GM23248 (cell line): Measurements from ENCODE around the gene MRPS31. TPM values are rescaled to one million over a fixed set of nuclear protein-coding genes. Genes with fewer than 3 reads are reported as not detected.
"Not testable (repeated sequence)": the region's sequence is repeated elsewhere in the genome, so short reads cannot be mapped to it uniquely, and the experiment has no call there.

ENCODE experiments used
- DNase-seq: peaks from one replicate; pipeline ENCODE4 v3.0.0-alpha.2; 2015
- H2AFZ ChIP-seq: fragments of 200-600 bp; sonication (generic); 2 replicates; pipeline ENCODE4 v1.6.1; 2016; ENCODE audit warnings: antibody characterized with exemption
- H3F3A ChIP-seq: fragments of 200-600 bp; sonication (generic); 2 replicates; pipeline ENCODE4 v1.6.1; 2016; ENCODE audit warnings: mild to moderate bottlenecking, antibody characterized with exemption, mixed run types; ENCODE audit not compliant: insufficient read depth
- H3K27ac ChIP-seq: fragments of 200-600 bp; sonication (generic); 2 replicates; pipeline ENCODE4 v1.5.1; 2016; ENCODE audit warnings: mild to moderate bottlenecking
- H3K27me3 ChIP-seq: fragments of 200-600 bp; sonication (generic); replicated peaks from 2 replicates; pipeline ENCODE4 v1.6.1; 2016; ENCODE audit warnings: mild to moderate bottlenecking; ENCODE audit not compliant: insufficient read depth
- H3K36me3 ChIP-seq: fragments of 200-600 bp; sonication (generic); 2 replicates; pipeline ENCODE4 v1.6.1; 2016; ENCODE audit warnings: low read depth, mild to moderate bottlenecking
- H3K4me1 ChIP-seq: fragments of 200-600 bp; sonication (generic); 2 replicates; pipeline ENCODE4 v1.6.1; 2016; ENCODE audit warnings: mild to moderate bottlenecking; ENCODE audit not compliant: insufficient read depth
- H3K4me2 ChIP-seq: fragments of 200-600 bp; sonication (generic); one replicate; pipeline ENCODE4 v1.6.1; 2016; ENCODE audit warnings: mild to moderate bottlenecking; ENCODE audit not compliant: unreplicated experiment
- H3K4me3 ChIP-seq: fragments of 200-600 bp; sonication (generic); 2 replicates; pipeline ENCODE4 v1.5.1; 2016; ENCODE audit warnings: mild to moderate bottlenecking
- H3K79me2 ChIP-seq: fragments of 200-600 bp; sonication (generic); 2 replicates; pipeline ENCODE4 v1.6.1; 2016; ENCODE audit warnings: mild to moderate bottlenecking; ENCODE audit not compliant: insufficient read depth
- H3K9ac ChIP-seq: fragments of 200-600 bp; sonication (generic); 2 replicates; pipeline ENCODE4 v1.6.1; 2016; ENCODE audit warnings: mild to moderate bottlenecking
- H3K9me2 ChIP-seq: fragments of 200-600 bp; sonication (generic); 2 replicates; pipeline ENCODE4 v1.6.1; 2016; ENCODE audit warnings: mixed run types, mild to moderate bottlenecking, moderate library complexity; ENCODE audit not compliant: insufficient read depth
- H3K9me3 ChIP-seq: fragments of 200-600 bp; sonication (generic); one replicate; pipeline ENCODE4 v1.6.1; 2017; ENCODE audit warnings: low read depth
- H4K20me1 ChIP-seq: fragments of 200-600 bp; sonication (generic); 2 replicates; pipeline ENCODE4 v1.6.0; 2016; ENCODE audit not compliant: insufficient read depth
- EZH2 ChIP-seq: fragments of 200-600 bp; sonication (generic); IDR thresholded peaks from 2 replicates; pipeline ENCODE4 v1.6.1; 2018; ENCODE audit warnings: antibody characterized with exemption, mild to moderate bottlenecking; ENCODE audit not compliant: insufficient read depth, poor library complexity, severe bottlenecking
- EZH2phosphoT487 ChIP-seq: fragments of 200-600 bp; sonication (generic); IDR thresholded peaks from 2 replicates; pipeline ENCODE4 v1.6.1; 2018; ENCODE audit warnings: antibody characterized with exemption, moderate library complexity, mild to moderate bottlenecking, low read depth; ENCODE audit not compliant: insufficient read depth
- WGBS, 2 experiments: methylation state at CpG; one replicate each; pipeline ENCODE4 v1.1.6; 2015 to 2017; ENCODE audit warnings: low lambda C conversion rate in 2 of 2, low coverage in 1 of 2; ENCODE audit errors: missing lambda C conversion rate in 2 of 2; 5-methylcytosine and 5-hydroxymethylcytosine counted together
- in situ Hi-C: fragments of 300-500 bp; cut with MboI; formaldehyde crosslinking; loops from 2 replicates; pipeline ENCODE4 v1.15.0; 2020
- polyA plus RNA-seq: library from polyadenylated mRNA; unstranded; fragments of >200 nt; fragmentation: Nextera tagmentation; extraction: Ambion mirVana; gene quantifications from 2 replicates; pipeline ENCODE4 v1.2.1, GENCODE V29; 2016
- total RNA-seq: library from RNA; depleted of rRNA; stranded (reverse); fragments of >200 nt; shearing (Covaris generic); gene quantifications from 2 replicates; pipeline ENCODE4 v1.2.3, GENCODE V29; 2014

MRPS31 gene
- total and polyA plus RNA-seq, 2 experiments from 2014 or later = 9.8 to 16.6 TPM

DNA sequence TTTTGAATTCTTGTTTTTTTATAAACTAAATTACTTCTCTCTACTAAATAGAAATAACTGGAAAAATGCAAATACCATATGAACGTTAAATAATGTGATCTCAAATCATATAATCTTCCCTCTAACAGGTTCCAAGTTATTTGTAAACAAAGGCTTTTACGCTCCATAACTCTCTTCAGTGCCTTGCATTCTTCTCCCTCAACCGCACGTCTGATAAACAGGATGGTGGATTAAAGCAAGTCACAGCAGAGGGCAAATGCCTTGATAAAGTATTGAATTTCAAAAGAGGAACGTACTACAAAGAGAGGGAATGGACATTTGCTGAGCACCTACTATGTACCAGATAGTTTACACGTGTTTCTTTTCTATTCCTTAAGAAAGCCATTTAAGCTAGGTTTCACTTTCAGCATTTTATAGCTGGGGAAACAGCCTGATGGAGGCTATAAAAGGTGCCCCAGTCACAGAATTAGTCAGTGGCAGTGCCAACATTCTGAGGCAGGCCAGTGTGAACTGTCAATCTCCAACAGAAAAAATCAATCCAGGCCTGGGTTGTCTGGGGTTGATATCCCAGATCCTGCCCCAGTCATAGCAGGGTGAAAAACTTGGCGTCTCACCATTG, 15.8 kb downstream of the MRPS31 start:
- WGBS, 2 experiments = 94 to 97% methylated on average over 7 of the region's 7 CpGs
- Histone ChIP-seq H3K36me3 (peaks cover 18% of the 10 kb centered on the region; the same call in 1 of the 2 replicates), H3K27ac (no peak overlapping the region), H3K4me1 (no peaks in the 10 kb centered on the region), H4K20me1 (no peaks in the 10 kb centered on the region), H3K4me2 (no peak overlapping the region), H2AFZ (no peak overlapping the region), H3K9ac (no peak overlapping the region), H3F3A (no peaks in the 10 kb centered on the region), H3K9me3 (no peaks in the 10 kb centered on the region), H3K9me2 (no peaks in the 10 kb centered on the region), H3K4me3 (no peak overlapping the region), H3K27me3 (no peaks in the 10 kb centered on the region), H3K79me2 (no peaks in the 10 kb centered on the region)
- in situ Hi-C loops = no loop called here
- DNase-seq = no peak
- TF ChIP-seq EZH2 = no peak
- TF ChIP-seq EZH2phosphoT487 = no peak

DNA sequence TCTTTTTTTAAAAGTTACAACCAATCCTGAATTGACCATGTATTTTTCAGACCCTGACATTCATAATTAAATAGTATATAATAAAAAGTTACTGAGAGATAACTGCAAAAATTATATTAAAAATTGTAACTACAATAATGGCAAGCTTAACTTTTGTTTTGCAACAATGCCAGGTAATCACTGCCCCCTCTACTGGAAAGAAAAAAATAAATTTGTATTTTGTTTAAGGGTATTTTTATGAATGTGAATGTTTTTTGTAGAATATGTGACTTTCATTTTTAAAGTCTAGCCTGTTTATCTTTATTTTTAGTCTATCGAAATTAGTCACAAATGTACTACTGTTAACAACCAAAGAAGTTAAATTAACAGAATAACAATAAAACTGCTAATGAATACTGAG, 21.7 kb downstream of the MRPS31 start:
- WGBS, 2 experiments = 91 to 93% methylated on average over 1 of the region's 1 CpG
- Histone ChIP-seq H3K9me3 (no peaks in the 10 kb centered on the region), H3K4me3 (no peak overlapping the region), H3K27me3 (no peaks in the 10 kb centered on the region), H3K4me1 (no peaks in the 10 kb centered on the region), H3K79me2 (no peaks in the 10 kb centered on the region), H3K4me2 (no peak overlapping the region), H3K27ac (no peak overlapping the region), H3F3A (no peaks in the 10 kb centered on the region), H3K9me2 (no peaks in the 10 kb centered on the region), H3K36me3 (peaks cover 28% of the 10 kb centered on the region; the same call in 1 of the 2 replicates), H2AFZ (no peak overlapping the region), H3K9ac (no peak overlapping the region), H4K20me1 (no peaks in the 10 kb centered on the region)
- in situ Hi-C loops = no loop called here
- peak; percentile 4 for DNase-seq
- no peak for TF ChIP-seq EZH2phosphoT487
- no peak for TF ChIP-seq EZH2

DNA sequence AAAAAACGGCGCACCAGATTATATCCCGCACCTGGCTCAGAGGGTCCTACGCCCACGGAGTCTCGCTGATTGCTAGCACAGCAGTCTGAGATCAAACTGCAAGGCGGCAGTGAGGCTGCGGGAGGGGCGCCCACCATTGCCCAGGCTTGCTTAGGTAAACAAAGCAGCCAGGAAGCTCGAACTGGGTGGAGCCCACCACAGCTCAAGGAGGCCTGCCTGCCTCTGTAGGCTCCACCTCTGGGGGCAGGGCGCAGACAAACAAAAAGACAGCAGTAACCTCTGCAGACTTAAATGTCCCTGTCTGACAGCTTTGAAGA, 35.8 kb downstream of the MRPS31 start:
- not testable (repeated sequence) for H3K27ac ChIP-seq, H3K27me3 ChIP-seq, H2AFZ ChIP-seq

DNA sequence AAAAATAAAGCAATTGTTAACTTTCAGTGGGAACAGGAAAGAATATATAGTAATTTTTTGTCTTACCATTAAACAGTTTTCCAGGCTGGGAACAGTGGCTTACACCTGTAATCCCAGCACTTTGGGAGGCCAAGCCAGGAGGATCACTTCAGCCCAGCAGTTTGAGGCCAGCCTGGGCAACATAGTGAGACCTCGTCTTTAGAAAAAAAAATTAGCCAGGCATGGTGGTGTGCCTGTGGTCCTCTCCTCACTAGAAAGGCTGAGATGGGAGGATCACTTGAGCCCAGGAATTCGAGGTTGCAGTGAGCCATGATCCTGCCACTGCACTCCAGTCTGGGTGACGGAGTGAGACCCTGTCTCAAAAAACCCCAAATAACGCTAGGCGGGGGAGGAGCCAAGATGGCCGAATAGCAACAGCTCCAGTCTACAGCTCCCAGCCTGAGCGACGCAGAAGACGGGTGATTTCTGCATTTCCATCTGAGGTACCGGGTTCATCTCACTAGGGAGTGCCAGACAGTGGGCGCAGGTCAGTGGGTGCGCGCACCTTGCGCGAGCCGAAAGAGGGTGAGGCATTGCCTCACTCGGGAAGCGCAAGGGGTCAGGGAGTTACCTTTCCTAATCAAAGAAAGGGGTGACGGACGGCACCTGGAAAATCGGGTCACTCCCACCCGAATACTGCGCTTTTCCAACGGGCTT, 36.3 kb downstream of the MRPS31 start:
- DNase-seq, H3K79me2 ChIP-seq, H3K4me3 ChIP-seq, H3K9me2 ChIP-seq, H3F3A ChIP-seq, H3K36me3 ChIP-seq, H3K9ac ChIP-seq, H3K9me3 ChIP-seq, H2AFZ ChIP-seq, in situ Hi-C loops, H4K20me1 ChIP-seq, H3K4me1 ChIP-seq, H3K27me3 ChIP-seq, H3K27ac ChIP-seq, H3K4me2 ChIP-seq: not testable (repeated sequence)
- WGBS, 2 experiments = 96% methylated on average over 22 to 24 of the region's 24 CpGs

More for the DNA sequence above, 35.8 kb downstream of the MRPS31 start:
- WGBS, 2 experiments = 68 to 79% methylated on average over 5 to 10 of the region's 11 CpGs
- H3K9ac ChIP-seq, H3K4me3 ChIP-seq, H3K36me3 ChIP-seq, in situ Hi-C loops, H3K4me1 ChIP-seq, H3K9me2 ChIP-seq, H3K79me2 ChIP-seq, DNase-seq, H3F3A ChIP-seq, H4K20me1 ChIP-seq, H3K9me3 ChIP-seq, H3K4me2 ChIP-seq: not testable (repeated sequence)

DNA sequence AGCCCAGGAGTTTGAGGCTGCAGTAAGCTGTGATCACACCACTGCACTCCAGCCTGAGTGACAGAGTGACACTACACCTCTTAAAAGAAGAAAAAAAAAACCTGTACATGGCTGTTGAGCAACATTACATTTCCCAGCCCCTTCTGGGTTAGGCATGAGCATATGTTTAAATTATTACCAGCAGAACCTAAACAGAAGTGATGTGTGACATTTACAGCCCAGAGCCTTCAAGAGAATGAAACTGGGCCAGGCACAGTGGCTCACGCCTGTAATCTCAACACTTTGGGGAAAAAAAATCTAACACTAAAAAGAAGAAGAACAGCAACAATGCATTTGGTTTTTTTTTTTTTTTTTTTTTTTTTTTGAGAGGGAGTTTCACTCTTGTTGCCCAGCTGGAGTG, 38.3 kb downstream of the MRPS31 start:
- H3K4me1 ChIP-seq = no peaks in the 10 kb centered on the region
- no peaks in the 10 kb centered on the region for H3K36me3 ChIP-seq
- H2AFZ ChIP-seq = no peak overlapping the region
- no peaks in the 10 kb centered on the region for H3K9me2 ChIP-seq
- H3K4me2 ChIP-seq = no peak overlapping the region
- no peak overlapping the region for H3K9ac ChIP-seq
- no peaks in the 10 kb centered on the region for H3F3A ChIP-seq
- no peaks in the 10 kb centered on the region for H3K79me2 ChIP-seq
- in situ Hi-C loops = no loop called here
- WGBS, 2 experiments = 93 to 95% methylated on average over 1 of the region's 1 CpG
- H3K9me3 ChIP-seq = no peaks in the 10 kb centered on the region
- H4K20me1 ChIP-seq = no peaks in the 10 kb centered on the region
- no peak for DNase-seq
- TF ChIP-seq EZH2 = no peak
- no peak for TF ChIP-seq EZH2phosphoT487
- H3K27me3 ChIP-seq = no peaks in the 10 kb centered on the region
- no peak overlapping the region for H3K27ac ChIP-seq
- H3K4me3 ChIP-seq = no peak overlapping the region
